ENCODE measurements around the gene GATA2. TPM values are rescaled to one million over a fixed set of nuclear protein-coding genes. Genes with fewer than 3 reads are reported as not detected.

The GATA2 gene
- total RNA-seq = 1.6 and 4.3 TPM in 2 replicates

DNA sequence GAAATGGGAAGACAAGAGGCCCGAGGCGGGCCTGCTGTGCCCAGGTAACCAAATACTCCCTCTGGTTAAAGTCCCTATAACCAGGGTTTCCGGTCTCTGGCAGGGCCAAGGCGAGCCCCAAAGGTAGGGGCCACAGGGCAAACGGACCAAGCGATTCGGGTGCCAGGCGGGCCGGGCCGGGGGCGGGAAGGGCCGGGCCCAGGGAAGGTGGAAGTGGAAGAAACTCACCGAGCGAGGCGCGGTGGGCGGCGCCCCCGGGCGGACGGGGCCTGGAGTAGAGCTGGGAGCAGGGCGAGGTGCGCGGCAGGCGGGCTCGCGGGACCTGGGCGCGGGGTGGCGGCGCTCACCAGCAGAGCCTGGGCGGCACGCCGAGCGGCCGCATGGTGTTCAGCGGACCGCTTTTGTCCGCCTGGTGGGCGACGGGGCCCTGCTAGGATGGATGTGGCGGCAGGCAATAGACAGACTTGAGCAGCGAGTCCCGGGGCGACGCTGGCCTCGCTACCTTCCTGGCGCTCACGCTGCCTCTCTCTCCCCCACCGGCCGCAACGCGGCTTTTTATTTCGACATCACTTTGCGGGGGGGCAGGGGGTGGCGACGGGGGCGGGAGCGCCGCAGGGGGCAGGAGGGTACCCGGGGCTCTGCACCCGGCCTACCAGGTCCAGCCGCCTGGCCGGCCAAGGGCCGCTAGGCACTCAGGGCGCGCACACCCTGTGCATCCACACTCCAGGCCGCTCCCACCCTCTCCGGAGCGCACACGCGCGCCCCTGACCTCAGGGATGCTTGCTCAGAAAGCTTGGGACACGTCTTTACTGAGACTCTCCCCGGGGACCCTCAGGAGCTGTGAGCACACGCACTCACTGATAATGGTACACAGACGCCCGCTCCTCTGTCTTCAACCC, at the start of gene GATA2:
TSS of gene GATA2 (minus strand) at position 531 of the 899 bp plus-strand sequence. CDS start 6,170 bp downstream, outside the sequence.
- no peak for DNase-seq (ENCODE audit: low read depth)

GRCh38 chr3:128541246-128541645, 48.2 kb upstream of the GATA2 start:
- no peak for DNase-seq (ENCODE audit: low read depth)

DNA sequence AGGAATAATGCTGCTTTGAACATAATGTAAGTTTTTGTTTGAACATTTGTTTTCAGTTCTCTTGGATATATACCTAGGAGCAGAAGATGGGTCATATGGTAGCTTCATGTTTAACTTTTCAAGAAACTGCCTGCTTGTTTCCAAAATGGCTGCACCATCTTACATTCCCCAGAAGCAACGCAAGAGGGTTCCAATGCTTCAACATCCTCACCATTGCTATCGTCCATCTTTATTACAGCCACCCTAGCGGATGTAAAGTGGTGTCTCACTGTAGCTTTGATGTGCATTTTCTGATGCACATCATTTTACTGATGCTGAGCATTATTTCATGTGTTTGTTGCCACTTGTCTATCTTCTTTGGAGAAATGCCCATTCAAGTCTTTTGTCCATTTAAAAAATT, 46.4 kb upstream of the GATA2 start:
- no peak for DNase-seq (ENCODE audit: low read depth)

DNA sequence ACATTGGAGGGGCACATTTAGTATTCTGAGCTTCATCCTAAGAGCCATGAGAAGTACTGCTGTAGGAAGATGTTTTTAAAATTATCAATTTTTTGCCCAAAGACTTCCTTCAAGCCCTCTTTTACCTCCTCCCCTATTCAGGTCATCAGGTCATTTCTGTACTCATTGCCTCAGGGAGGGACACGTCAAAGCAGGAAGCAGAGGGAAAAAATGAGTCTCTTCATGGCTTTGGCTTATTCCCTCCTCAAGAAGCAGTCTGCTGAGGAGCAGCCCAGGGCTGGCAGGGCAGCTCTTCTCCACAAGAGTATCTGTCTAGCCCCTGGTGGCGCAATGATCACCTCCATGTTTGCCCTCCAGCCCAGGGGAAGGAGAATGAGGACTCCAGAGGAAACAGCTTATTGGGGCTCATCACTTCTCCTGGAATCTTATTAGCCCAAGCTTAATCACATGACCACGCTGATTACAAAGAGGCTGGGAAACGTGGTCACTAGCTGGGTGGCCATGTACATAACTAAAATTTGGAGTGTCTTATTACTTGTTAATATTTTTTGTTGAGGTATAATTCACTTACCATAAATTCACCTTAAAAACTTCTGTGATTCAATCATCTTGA, 44.2 kb upstream of the GATA2 start:
- peak; percentile 63 for DNase-seq (ENCODE audit: low read depth)

DNA sequence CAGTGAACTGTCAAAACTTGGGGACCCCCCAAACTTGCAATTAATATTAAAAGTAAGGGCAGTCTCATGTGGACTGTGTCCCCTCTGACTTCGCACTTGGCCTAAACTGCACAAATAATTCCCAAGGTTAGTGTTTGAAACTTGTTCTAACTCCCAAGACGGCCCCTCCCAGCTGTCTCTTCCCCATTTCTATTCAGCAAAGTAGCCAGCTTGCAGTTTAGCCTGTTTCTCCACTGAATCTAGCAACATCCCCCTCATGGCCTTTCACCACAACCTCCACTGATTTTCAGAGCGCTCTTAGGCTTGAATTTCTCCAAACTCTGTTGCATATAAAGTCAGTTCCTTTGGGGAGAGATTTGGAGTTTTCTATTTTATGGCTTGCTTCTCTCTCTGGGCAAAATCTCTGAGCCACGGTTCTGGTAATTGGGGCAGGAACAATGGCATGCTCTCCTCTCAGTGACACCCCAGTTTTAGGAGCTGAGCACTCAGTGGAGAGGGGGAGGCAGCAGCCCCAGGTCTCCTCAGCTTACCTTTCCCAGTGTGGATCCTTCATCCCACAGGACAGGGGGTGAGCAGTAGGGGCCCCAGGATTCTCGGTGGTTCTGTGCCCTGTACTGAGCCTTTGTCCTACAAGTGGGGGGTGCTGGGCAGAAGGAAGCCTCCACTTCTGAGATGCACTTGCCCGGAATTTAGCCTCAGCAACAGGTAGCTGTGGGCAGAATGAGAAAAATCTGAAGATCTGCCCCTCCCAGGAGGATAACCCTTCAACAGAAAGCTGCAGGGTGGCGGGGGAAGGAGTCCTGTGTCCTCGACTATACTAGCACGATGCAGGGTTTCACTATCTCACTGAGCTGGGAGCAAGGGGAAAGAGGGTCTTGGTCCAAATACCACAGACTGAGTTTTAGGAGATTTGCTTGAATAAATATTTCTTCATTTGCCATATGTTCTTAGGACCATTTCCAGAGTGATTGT, 39.3 kb upstream of the GATA2 start:
- no peak for DNase-seq (ENCODE audit: low read depth)

- peak; percentile 50 for DNase-seq (ENCODE audit: low read depth)
Observed at GRCh38 chr3:128524374-128525299, 31.6 kb upstream of the GATA2 start.

GRCh38 chr3:128523591-128523990, 30.6 kb upstream of the GATA2 start:
- no peak for DNase-seq (ENCODE audit: low read depth)

DNA sequence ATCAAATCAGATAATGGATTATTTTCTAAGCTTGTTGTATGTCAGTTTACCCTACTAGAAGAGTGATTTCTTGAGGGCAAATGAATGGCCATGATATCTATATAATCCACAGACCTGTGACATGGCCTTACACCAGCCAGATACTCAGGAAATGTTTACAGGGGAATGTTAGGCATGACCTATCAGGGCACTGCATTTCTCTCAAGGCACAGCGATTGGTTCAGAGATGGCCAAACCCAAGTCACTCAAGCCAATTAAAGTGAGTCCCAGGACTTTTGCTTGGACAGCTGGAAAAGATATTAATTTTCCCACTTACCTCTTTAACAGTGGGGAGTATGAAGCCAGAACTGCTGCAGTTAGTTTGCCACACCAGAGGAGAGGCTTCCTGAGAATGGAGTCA, 28.7 kb upstream of the GATA2 start:
- no peak for DNase-seq (ENCODE audit: low read depth)

GRCh38 chr3:128518587-128519490, 25.8 kb upstream of the GATA2 start:
- DNase-seq (ENCODE audit: low read depth) = no peak

GRCh38 chr3:128517648-128518047, 24.6 kb upstream of the GATA2 start:
- DNase-seq (ENCODE audit: low read depth) = no peak

DNA sequence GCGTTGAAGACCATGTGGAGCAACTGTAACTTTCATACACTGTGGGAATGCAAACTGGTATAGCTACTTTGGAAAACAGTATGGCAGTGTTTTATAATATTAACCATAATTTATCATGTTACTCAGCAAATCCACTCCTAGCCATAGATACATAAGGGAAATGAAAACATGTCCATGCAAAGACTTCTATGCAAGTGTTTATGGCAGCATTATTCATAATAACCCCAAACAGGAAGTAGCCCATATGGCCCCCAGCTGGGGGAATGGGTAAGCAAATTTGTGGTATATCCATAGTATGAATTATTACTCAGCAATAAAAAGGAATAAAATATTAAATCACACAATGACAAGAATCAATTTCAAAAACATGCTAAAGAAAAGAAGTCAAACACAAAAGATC, 23.0 kb upstream of the GATA2 start:
- no peak for DNase-seq (ENCODE audit: low read depth)

GRCh38 chr3:128508852-128509251, 15.9 kb upstream of the GATA2 start:
- DNase-seq (ENCODE audit: low read depth) = no peak

DNA sequence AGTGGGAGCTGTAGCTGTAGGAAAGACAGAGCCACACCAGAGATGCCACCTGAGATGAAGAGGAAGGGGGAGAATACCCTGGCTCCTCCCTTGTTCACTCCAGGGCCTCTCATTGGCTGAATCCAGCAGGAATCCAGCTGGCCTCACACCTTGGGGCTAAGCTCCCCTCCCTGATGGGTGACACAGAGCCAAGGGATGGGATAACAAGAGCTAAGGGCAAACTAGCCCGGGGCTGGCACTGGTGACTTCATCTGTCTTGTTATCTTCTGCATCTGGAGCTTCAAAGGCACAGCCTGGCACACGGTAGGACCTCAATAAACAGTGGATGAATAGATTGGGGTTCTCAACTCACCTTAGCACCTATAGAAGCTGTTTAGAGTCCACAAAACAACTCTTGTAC, 13.8 kb upstream of the GATA2 start:
- no peak for DNase-seq (ENCODE audit: low read depth)

GRCh38 chr3:128505771-128506170, 12.8 kb upstream of the GATA2 start:
- no peak for DNase-seq (ENCODE audit: low read depth)

GRCh38 chr3:128504963-128505730, 12.1 kb upstream of the GATA2 start:
- no peak for DNase-seq (ENCODE audit: low read depth)

DNA sequence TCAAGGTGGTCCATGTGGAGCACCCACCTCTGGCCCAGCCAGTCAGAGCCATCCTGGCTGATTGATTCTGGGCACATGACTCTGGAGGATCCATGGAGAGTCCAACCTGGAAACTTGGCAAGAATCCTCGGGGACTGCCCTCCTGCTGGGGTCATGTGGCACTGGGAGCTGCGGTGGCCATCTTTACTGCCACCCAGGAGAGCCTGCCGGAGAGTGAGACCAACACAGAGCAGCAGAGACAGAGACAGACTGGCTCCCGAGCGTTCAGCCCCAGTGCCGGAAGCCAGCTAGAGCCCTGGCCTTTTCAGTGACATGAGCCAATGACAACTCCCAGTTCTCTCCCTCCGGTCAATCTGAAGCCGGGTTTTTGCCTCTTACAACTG, 11.5 kb upstream of the GATA2 start:
- no peak for DNase-seq (ENCODE audit: low read depth)

DNA sequence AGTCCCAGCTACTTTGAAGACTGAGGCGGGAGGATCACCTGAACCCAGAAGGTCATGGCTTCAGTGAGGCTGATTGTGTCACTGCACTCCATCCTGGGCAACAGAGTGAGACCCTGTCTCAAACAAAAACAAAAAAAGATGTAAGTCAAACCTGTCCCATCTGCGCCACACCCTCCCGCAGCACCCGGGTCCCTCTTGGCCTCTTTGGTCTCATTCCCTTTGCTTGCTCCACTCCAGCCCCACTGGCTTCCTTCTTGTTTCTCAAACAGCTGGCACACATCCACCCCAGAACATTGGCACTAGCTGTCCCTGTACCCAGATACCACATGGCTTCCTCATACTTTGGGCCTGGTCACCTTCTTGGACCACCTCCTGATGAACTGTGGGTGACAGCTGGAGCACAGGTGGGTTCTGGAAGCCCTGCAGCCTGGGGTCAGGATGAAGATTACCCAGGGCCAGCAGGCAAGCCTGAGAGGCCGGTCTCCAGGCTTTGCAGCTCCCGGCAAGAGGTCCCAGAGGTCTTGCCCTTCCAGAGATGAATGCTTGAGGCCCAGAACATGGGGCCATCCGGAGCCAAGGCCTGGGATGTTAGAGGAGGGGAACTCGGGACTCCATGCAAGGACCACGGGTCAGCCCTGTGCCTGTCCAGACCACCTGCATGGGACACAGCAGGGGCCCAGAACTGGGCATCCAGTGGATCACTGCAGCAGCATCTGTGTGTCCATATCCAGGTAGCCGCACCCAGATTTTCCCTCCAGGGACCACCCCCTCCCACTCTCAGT, 10.9 kb upstream of the GATA2 start:
- no peak for DNase-seq (ENCODE audit: low read depth)

DNA sequence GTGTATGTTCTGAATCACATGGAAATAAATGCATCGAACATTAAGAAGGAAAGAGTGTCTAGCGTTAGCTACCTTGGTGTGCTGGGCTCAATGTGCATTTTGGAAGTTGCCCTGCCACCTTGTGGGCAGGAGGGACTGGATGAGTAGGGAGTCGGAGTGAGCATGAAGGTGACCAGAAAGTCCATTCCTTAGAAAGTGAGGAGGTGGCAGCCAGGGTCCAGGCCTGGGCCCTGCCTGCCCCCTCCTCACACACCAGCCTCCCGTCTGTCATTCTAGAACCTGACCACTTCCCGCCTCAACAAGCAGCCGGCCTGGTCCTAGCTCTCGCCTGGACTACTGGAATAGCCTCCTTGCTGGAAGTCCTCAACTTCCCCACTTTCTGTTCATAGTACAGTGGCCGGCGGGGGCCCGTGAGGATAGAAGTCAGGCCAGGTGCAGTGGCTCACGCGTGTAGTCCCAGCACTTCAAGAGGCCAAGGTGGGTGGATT, 10.2 kb upstream of the GATA2 start:
- DNase-seq (ENCODE audit: low read depth) = no peak
